Keratinocyte (primary cell): Measurements from ENCODE around the gene HOXB6. TPM values are rescaled to one million over a fixed set of nuclear protein-coding genes. Genes with fewer than 3 reads are reported as not detected.

ENCODE experiments used
- DNase-seq: peaks from one replicate; pipeline ENCODE4 v3.0.0-alpha.2; 2011; ENCODE audit warnings: low read depth, missing footprints, low spot score
- FAIRE-seq: peaks from 2 replicates; lab custom pipeline; 2011; peaks lifted over from hg19 to GRCh38; lab: Jason Lieb, UNC
- H2AFZ ChIP-seq: 2 replicates; pipeline ENCODE4 v1.6.0; 2012; ENCODE audit warnings: low read length, control low read depth, inconsistent platforms; ENCODE audit not compliant: control insufficient read depth
- H3K27ac ChIP-seq: 2 replicates; pipeline ENCODE4 v1.5.1; 2011; ENCODE audit warnings: low read length; ENCODE audit not compliant: control insufficient read depth, insufficient read depth
- H3K27me3 ChIP-seq: 3 replicates; pipeline ENCODE4 v1.6.0; 2011; ENCODE audit warnings: low read length; ENCODE audit not compliant: control insufficient read depth, insufficient read depth; ENCODE audit errors: extremely low read depth
- H3K36me3 ChIP-seq, 2 experiments: 2 replicates in 1 of 2; 3 replicates in 1 of 2; pipeline ENCODE4 v1.5.1; 2011; ENCODE audit warnings: low read length in 2 of 2, mild to moderate bottlenecking in 1 of 2; ENCODE audit not compliant: control insufficient read depth in 2 of 2, insufficient read depth in 2 of 2; ENCODE audit errors: extremely low read depth in 1 of 2
- H3K4me1 ChIP-seq: 3 replicates; pipeline ENCODE4 v1.5.1; 2011; ENCODE audit warnings: low read length; ENCODE audit not compliant: control insufficient read depth, insufficient read depth; ENCODE audit errors: extremely low read depth
- H3K4me2 ChIP-seq: 3 replicates; pipeline ENCODE4 v1.6.0; 2011; ENCODE audit warnings: low read depth, low read length; ENCODE audit not compliant: control insufficient read depth, insufficient read depth; ENCODE audit errors: extremely low read depth
- H3K4me3 ChIP-seq, 3 experiments: fragments of 200-600 bp in 1 of 3; sonication (generic) in 1 of 3; 2 replicates in 2 of 3; 3 replicates in 1 of 3; pipeline ENCODE4 v1.5.1; 2011 to 2016; ENCODE audit warnings: low read length in 3 of 3, mild to moderate bottlenecking in 3 of 3, control low read depth in 2 of 3, inconsistent platforms in 1 of 3, low read depth in 1 of 3, mixed read lengths in 1 of 3, mixed run types in 1 of 3, moderate library complexity in 1 of 3; ENCODE audit not compliant: control insufficient read depth in 2 of 3, insufficient read depth in 2 of 3; ENCODE audit errors: extremely low read depth in 1 of 3
- H3K79me2 ChIP-seq: 2 replicates; pipeline ENCODE4 v1.6.0; 2012; ENCODE audit warnings: low read length; ENCODE audit not compliant: control insufficient read depth, insufficient read depth
- H3K9ac ChIP-seq: 3 replicates; pipeline ENCODE4 v1.6.0; 2011; ENCODE audit warnings: low read length; ENCODE audit not compliant: control insufficient read depth, insufficient read depth; ENCODE audit errors: extremely low read depth
- H3K9me1 ChIP-seq: 3 replicates; pipeline ENCODE4 v1.6.0; 2011; ENCODE audit warnings: low read length; ENCODE audit not compliant: control insufficient read depth, insufficient read depth; ENCODE audit errors: extremely low read depth
- H3K9me3 ChIP-seq: 2 replicates; pipeline ENCODE4 v1.5.1; 2012; ENCODE audit warnings: low read depth, low read length; ENCODE audit not compliant: control insufficient read depth
- H4K20me1 ChIP-seq: 3 replicates; pipeline ENCODE4 v1.6.0; 2011; ENCODE audit warnings: low read length; ENCODE audit not compliant: control insufficient read depth, insufficient read depth; ENCODE audit errors: extremely low read depth
- EZH2 ChIP-seq: IDR thresholded peaks from one replicate; pipeline ENCODE4 v1.6.1; 2012; ENCODE audit warnings: inconsistent platforms, mild to moderate bottlenecking, low read length, moderate library complexity
- dilution Hi-C: fragments of 300-500 bp; cut with MboI; formaldehyde crosslinking; loops from one replicate; pipeline ENCODE4 v1.7.0; 2020; ENCODE audit warnings: low sequenced_read_pairs; ENCODE audit not compliant: extremely low pct_ligation_motif_present
- polyA plus RNA-seq, 5 experiments: library from polyadenylated mRNA; depleted of rRNA in 3 of 5; stranded (reverse) in 3 of 5; stranded (forward) in 1 of 5; unstranded in 1 of 5; fragments of >200 nt; gene quantifications; 1 replicate in 1 of 5; 2 replicates in 3 of 5; 3 replicates in 1 of 5; pipeline versions ENCODE4 v1.2.1 to v1.2.3, GENCODE V29; 2011 to 2012; ENCODE audit warnings: missing spikeins in 2 of 5, low read depth in 1 of 5, low replicate concordance in 1 of 5
- TF ChIP-seq, protein P1 (sequence below), 3 experiments: IDR thresholded peaks in 1 of 3; conservative IDR thresholded peaks in 1 of 3; optimal IDR thresholded peaks in 1 of 3; 2 replicates in 2 of 3; 3 replicates in 1 of 3; pipeline versions ENCODE3 to v1.5.1; 2011; ENCODE audit warnings: low read length in 3 of 3, mild to moderate bottlenecking in 3 of 3, moderate library complexity in 2 of 3, control low read depth in 1 of 3, inconsistent platforms in 1 of 3; ENCODE audit not compliant: insufficient read depth in 2 of 3; ENCODE audit errors: extremely low read depth in 1 of 3

HOXB6 gene
- polyA plus RNA-seq, 1 donor (not counting 4 experiments of a cell fraction or from before 2014, with no cell fraction given), result 0.62 TPM

- DNase-seq (no peak), FAIRE-seq (no peak)
- TF ChIP-seq, protein P1, sequence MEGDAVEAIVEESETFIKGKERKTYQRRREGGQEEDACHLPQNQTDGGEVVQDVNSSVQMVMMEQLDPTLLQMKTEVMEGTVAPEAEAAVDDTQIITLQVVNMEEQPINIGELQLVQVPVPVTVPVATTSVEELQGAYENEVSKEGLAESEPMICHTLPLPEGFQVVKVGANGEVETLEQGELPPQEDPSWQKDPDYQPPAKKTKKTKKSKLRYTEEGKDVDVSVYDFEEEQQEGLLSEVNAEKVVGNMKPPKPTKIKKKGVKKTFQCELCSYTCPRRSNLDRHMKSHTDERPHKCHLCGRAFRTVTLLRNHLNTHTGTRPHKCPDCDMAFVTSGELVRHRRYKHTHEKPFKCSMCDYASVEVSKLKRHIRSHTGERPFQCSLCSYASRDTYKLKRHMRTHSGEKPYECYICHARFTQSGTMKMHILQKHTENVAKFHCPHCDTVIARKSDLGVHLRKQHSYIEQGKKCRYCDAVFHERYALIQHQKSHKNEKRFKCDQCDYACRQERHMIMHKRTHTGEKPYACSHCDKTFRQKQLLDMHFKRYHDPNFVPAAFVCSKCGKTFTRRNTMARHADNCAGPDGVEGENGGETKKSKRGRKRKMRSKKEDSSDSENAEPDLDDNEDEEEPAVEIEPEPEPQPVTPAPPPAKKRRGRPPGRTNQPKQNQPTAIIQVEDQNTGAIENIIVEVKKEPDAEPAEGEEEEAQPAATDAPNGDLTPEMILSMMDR (optimal IDR thresholded peaks at IDR 0.05 in 1 of 3, IDR thresholded peaks at IDR 0.05 in 1 of 3, conservative IDR thresholded peaks at IDR 0.05 in 1 of 3; ENCODE audit: extremely low read depth in 1 of 3, insufficient read depth in 2 of 3, low read length in 3 of 3), result no peak
- no peak for TF ChIP-seq EZH2
- dilution Hi-C loops, result no loop called here
- Histone ChIP-seq H3K27me3 (peaks cover 31% of the 10 kb centered on the region), H3K4me1 (peaks cover 14% of the 10 kb centered on the region), H2AFZ (no peak overlapping the region), H3K79me2 (no peaks in the 10 kb centered on the region), H3K4me3 (no peak overlapping the region), H4K20me1 (no peaks in the 10 kb centered on the region), H3K9me1 (no peaks in the 10 kb centered on the region), H3K9me3 (no peaks in the 10 kb centered on the region), H3K27ac (no peak overlapping the region), H3K9ac (no peak overlapping the region), H3K4me2 (no peak overlapping the region), H3K36me3 (peaks cover 0 to 3% of the 10 kb centered on the region in 2 experiments)
These were observed 45.5 kb downstream of the HOXB6 start for GRCh38 chr17:48559122-48559839.

- Histone ChIP-seq H3K4me3 (no peak overlapping the region), H3K27ac (no peak overlapping the region), H4K20me1 (no peaks in the 10 kb centered on the region), H3K4me2 (no peak overlapping the region), H3K9me3 (no peaks in the 10 kb centered on the region), H3K4me1 (peaks cover 14% of the 10 kb centered on the region), H3K79me2 (no peaks in the 10 kb centered on the region), H2AFZ (no peak overlapping the region), H3K27me3 (peaks cover 34% of the 10 kb centered on the region), H3K36me3 (peaks cover 0 to 3% of the 10 kb centered on the region in 2 experiments), H3K9ac (no peak overlapping the region), H3K9me1 (no peaks in the 10 kb centered on the region)
- dilution Hi-C loops, result no loop called here
- TF ChIP-seq, protein P1 (optimal IDR thresholded peaks at IDR 0.05 in 1 of 3, IDR thresholded peaks at IDR 0.05 in 1 of 3, conservative IDR thresholded peaks at IDR 0.05 in 1 of 3; ENCODE audit: extremely low read depth in 1 of 3, insufficient read depth in 2 of 3, low read length in 3 of 3), result no peak
- no peak for TF ChIP-seq EZH2
- DNase-seq, result no peak
- FAIRE-seq, result no peak
These were observed 46.0 kb downstream of the HOXB6 start for GRCh38 chr17:48558831-48559121.
